Measurements from ENCODE around the gene CD40LG.

CD40LG gene

GRCh38 chrX:136647677-136648360 lies at the start of gene CD40LG:
CD40LG (plus strand) TSS chrX:136648158; CDS start chrX:136648249, 91 bp downstream.
- DNase-seq (ENCODE audit: low read depth), result no peak

DNA sequence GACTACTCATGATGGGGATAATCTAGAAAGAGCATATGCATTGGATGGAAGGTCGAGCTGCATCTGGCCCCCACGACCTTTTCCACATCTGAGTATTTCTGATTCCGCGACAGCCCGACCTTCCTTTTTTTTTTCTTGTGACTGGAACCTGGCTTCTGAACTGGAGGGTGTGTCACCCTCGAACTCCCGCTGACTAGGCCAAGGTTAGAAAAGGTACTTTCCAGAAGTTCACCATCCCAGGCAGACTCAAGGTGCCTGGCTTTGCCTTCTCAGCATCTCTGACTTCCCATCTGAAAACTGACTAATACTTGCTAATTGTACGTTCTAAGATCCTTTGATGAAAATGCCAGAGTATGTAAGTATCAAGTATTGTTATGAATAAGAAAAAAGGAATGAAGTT lies 49.3 kb upstream of the CD40LG start:
- DNase-seq (ENCODE audit: low read depth), result no peak

- no peak for DNase-seq (ENCODE audit: low read depth)
These were observed 47.9 kb upstream of the CD40LG start for GRCh38 chrX:136600059-136600458.

DNA sequence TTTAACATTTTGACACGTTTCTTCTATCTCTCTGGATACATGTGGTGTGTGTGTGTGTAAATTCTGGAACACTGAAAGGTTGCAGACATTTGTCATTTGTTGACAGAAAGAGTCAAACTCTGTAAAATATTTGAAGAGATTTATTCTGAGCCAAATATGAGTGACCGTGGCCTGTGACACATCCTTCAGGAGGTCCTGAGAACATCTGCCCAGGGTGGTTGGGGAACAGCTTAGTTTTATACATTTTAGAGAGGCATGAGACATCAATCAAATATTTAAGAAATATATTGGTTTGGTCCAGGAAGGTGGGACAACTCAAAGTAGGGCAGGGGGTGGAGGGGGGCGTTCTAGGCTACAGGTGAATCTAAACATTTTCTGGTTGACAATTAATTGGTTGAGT lies 40.7 kb upstream of the CD40LG start:
- DNase-seq (ENCODE audit: low read depth), result no peak

- DNase-seq (ENCODE audit: low read depth), result peak; percentile 26
These were observed 39.5 kb upstream of the CD40LG start for GRCh38 chrX:136608295-136608933.

DNA sequence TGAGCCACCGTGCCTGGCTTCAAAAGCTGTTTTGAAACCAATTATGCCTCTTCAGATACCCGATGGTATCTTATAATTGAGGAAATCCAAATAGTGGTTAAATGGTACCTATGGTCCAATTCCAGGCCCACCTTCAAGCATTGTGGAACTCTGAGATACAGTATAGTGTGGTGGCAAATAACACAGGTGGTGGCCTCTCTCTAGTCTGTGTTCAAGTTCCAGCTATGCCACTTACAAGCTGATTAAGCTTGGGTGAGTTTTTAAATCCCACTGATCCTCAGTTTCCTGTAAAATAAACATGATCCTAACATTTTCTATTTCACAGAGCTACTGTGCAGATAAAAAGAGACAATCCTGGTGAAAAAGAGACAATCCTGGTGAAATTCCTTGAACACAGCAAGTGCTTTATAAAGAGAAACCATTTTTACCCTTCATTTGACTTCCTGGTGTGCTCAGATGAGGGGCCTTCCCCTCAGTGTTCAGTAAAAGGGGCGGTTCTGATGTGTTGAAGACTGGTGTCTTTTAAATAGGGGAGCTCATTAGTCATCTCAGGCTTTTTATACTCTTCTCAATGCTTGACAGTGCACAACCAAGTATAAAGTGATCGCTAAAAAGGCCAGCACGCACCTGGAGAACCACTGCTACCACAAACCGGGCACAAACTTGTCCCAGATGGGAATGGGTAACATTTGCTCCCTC lies 30.8 kb upstream of the CD40LG start:
- no peak for DNase-seq (ENCODE audit: low read depth)

GRCh38 chrX:136619899-136620505 lies 28.0 kb upstream of the CD40LG start:
- DNase-seq (ENCODE audit: low read depth), result no peak

GRCh38 chrX:136620780-136621179 lies 27.2 kb upstream of the CD40LG start:
- DNase-seq (ENCODE audit: low read depth), result no peak

- no peak for DNase-seq (ENCODE audit: low read depth)
These were observed 25.4 kb upstream of the CD40LG start for GRCh38 chrX:136622568-136622967.

DNA sequence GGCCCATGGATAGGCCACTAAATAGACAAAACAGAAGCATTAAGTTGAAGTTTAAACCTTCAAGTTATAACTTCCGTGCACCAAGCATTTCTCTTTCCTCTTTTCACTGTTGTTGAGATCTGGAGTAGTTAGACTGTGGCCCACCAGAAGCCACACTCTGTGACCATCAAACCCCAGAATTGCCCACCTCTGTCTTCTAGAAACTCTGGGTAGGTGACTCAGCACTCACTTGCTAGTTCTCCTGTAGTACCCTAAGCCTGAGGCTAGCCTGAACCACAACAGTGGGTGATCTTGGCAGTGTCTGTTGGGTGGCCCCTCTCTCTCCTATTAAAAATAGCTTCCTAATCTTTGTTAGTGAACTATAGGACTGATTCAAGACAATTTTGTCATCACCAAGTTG lies 24.6 kb upstream of the CD40LG start:
- DNase-seq (ENCODE audit: low read depth), result no peak

DNA sequence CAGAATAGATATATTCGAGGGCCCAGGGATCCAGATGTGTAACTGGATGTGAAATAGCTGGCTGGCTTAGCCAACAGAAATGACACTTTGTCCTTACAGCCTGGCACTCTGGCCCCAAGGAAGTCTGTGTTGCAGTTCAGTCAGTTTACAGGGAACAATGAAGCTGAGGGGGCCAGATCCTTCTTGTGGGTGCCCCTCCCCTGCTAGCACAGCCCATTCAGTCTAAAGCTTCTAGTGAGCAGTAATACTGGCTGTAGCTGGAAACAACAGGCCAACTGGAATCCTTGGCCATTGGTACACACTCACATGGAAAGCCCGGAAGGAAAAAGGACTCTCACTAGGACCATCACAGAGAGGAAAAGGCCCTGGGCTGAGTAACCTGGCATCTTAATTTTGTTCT lies 22.7 kb upstream of the CD40LG start:
- DNase-seq (ENCODE audit: low read depth), result no peak

DNA sequence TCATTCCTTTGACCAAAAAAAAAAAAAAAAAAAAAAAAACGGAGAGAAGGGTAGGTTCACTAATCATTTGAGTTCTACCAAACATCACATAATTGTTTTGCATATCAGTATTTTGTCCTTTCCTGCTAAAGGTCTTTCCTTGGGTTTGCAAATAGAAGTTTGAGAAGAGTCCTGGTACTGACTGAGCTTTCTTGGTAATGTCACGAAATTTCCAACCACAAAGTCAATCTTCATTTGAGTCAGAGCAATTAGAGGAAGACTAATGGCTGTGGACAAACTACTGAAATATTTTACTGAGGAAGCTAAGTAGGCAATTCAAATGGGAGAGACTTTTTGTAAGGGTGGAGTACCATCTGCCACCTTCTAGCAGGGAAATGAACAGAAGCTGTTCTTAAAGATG lies 21.7 kb upstream of the CD40LG start:
- DNase-seq (ENCODE audit: low read depth), result no peak

- no peak for DNase-seq (ENCODE audit: low read depth)
These were observed 21.1 kb upstream of the CD40LG start for GRCh38 chrX:136626891-136627290.

DNA sequence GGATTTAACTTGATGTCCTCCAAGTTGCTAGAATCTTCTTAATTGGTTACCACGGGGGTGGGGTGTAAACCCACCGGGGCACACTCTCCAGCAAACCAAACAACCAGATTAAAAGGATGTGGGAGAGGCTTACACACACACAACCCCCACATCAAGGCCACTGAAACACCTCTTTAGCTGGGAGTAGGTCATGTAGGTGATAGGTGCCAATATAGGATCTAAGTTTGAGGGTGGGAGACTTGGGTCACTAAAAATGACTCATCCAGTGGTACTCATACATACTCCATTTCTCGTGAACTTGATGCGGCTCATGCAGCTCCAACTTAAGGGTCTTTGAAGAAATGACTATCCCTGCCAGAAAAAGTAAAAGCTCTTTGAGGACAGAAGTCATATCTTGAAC lies 20.5 kb upstream of the CD40LG start:
- no peak for DNase-seq (ENCODE audit: low read depth)

GRCh38 chrX:136629084-136629750 lies 18.7 kb upstream of the CD40LG start:
- no peak for DNase-seq (ENCODE audit: low read depth)

GRCh38 chrX:136630881-136631280 lies 17.1 kb upstream of the CD40LG start:
- no peak for DNase-seq (ENCODE audit: low read depth)

GRCh38 chrX:136635235-136635634 lies 12.7 kb upstream of the CD40LG start:
- DNase-seq (ENCODE audit: low read depth), result no peak

GRCh38 chrX:136636121-136636520 lies 11.8 kb upstream of the CD40LG start:
- DNase-seq (ENCODE audit: low read depth), result no peak

- DNase-seq (ENCODE audit: low read depth), result no peak
These were observed 8.3 kb upstream of the CD40LG start for GRCh38 chrX:136639506-136640176.

GRCh38 chrX:136643243-136643642 lies 4.7 kb upstream of the CD40LG start:
- no peak for DNase-seq (ENCODE audit: low read depth)

- no peak for DNase-seq (ENCODE audit: low read depth)
These were observed 1.2 kb upstream of the CD40LG start for GRCh38 chrX:136646602-136647239.

Data from activated T-cell treated with anti-CD3 and anti-CD28 coated beads for 1 hour (primary cell).